Stomach smooth muscle (tissue), 2 donors: ENCODE data around the gene PCMT1.

Experiments
- H3K27ac ChIP-seq: one replicate; pipeline ENCODE4 v1.7.0; 2013; ENCODE audit warnings: mild to moderate bottlenecking, low read length, inconsistent platforms
- H3K27me3 ChIP-seq, 2 donors: one replicate each; pipeline ENCODE4 v1.7.0; 2013; ENCODE audit warnings: low read length in 2 of 2; ENCODE audit not compliant: insufficient read depth in 2 of 2, control insufficient read depth in 1 of 2
- H3K36me3 ChIP-seq, 2 donors: one replicate each; pipeline ENCODE4 v1.7.0; 2013; ENCODE audit warnings: low read length in 2 of 2; ENCODE audit not compliant: control insufficient read depth in 2 of 2, insufficient read depth in 2 of 2
- H3K4me1 ChIP-seq: one replicate; pipeline ENCODE4 v1.7.0; 2013; ENCODE audit warnings: low read length; ENCODE audit not compliant: control insufficient read depth, insufficient read depth
- H3K4me3 ChIP-seq, 2 donors: one replicate each; pipeline ENCODE4 v1.7.0; 2013; ENCODE audit warnings: low read length in 2 of 2
- H3K9ac ChIP-seq, 2 donors: one replicate each; pipeline ENCODE4 v1.7.0; 2013; ENCODE audit warnings: low read length in 2 of 2, mild to moderate bottlenecking in 1 of 2
- H3K9me3 ChIP-seq, 2 donors: one replicate each; pipeline ENCODE4 v1.7.0; 2013; ENCODE audit warnings: low read length in 2 of 2; ENCODE audit not compliant: control insufficient read depth in 2 of 2
- donor health status: healthy.
- donor health status: Pancreatic carcinoma.

The PCMT1 gene

DNA sequence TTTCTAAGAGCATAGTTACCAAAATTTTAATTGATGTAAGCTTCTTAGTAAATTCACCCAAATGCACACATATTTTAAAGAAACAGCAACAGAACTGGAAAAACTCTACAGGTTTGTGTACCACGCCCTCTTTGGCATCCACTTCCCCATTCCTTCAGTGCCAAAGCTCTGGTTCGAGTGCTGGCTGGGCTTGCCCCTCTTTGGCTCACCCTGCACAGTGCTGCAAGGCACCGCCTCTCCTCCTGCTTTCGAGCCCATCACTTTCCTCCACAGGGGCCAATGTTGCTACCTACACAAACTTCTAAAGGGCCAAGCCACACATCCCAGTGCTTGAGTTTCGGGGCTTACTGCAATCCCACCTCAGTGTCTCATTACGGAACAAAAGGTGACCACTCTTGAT lies 105.0 kb downstream of the PCMT1 start:
- H3K4me1 ChIP-seq: peaks cover 7% of the 10 kb centered on the region
- H3K27ac ChIP-seq: no peak overlapping the region

DNA sequence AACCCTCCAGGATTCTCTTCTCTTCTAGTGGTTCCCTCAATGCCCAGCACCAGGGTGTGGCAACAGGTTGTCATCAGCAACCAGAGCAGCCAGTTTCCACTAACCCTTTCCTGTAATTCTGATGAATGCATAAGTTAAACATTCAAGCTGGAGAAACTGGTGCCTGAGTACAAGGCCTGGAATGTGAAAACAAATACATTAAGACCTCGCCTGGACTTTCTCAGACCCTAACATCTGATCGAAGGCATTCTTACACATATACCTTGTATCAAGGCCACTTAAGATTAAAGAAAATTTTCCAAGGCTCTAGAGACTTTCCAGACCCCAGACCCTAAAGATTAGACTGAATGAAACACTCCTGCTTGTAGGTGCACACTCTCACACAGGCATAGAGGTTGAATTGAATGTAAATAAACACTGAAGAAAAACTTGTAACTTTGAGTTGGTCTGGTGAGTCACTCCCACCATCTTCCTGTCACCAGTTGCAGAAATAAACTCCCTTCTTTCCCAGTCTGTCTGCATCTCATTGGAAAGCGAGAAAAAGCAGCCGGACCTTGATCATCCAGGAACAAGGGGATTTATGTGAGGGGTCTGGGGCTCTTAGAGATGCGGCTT lies 105.6 kb downstream of the PCMT1 start:
- peaks cover 2 to 10% of the 10 kb centered on the region in 2 donors for H3K36me3 ChIP-seq
- no peak overlapping the region for H3K9ac ChIP-seq
- H3K27ac ChIP-seq: no peak overlapping the region
- no peaks in the 10 kb centered on the region for H3K9me3 ChIP-seq
- no peaks in the 10 kb centered on the region for H3K27me3 ChIP-seq
- no peak overlapping the region for H3K4me3 ChIP-seq
- peaks cover 7% of the 10 kb centered on the region for H3K4me1 ChIP-seq

More for the DNA sequence above, 105.0 kb downstream of the PCMT1 start:
- Histone ChIP-seq H3K4me3 (no peak overlapping the region), H3K9ac (no peak overlapping the region), H3K27me3 (no peaks in the 10 kb centered on the region), H3K9me3 (no peaks in the 10 kb centered on the region), H3K36me3 (peaks cover 2 to 10% of the 10 kb centered on the region in 2 donors)

GRCh38 chr6:149855741-149856140 lies 106.2 kb downstream of the PCMT1 start:
- no peaks in the 10 kb centered on the region for H3K9me3 ChIP-seq
- no peak overlapping the region for H3K27ac ChIP-seq
- no peak overlapping the region for H3K9ac ChIP-seq
- H3K27me3 ChIP-seq: no peaks in the 10 kb centered on the region
- H3K4me1 ChIP-seq: peaks cover 9% of the 10 kb centered on the region
- H3K4me3 ChIP-seq: no peak overlapping the region
- H3K36me3 ChIP-seq: peaks cover 1 to 9% of the 10 kb centered on the region in 2 donors

- Histone ChIP-seq H3K9ac (no peak overlapping the region), H3K36me3 (peaks cover 0 to 3% of the 10 kb centered on the region in 2 donors), H3K9me3 (no peaks in the 10 kb centered on the region), H3K4me1 (peaks cover 12% of the 10 kb centered on the region), H3K27ac (no peak overlapping the region), H3K4me3 (no peak overlapping the region), H3K27me3 (no peaks in the 10 kb centered on the region)
Measured at GRCh38 chr6:149856256-149856994, 106.9 kb downstream of the PCMT1 start.

DNA sequence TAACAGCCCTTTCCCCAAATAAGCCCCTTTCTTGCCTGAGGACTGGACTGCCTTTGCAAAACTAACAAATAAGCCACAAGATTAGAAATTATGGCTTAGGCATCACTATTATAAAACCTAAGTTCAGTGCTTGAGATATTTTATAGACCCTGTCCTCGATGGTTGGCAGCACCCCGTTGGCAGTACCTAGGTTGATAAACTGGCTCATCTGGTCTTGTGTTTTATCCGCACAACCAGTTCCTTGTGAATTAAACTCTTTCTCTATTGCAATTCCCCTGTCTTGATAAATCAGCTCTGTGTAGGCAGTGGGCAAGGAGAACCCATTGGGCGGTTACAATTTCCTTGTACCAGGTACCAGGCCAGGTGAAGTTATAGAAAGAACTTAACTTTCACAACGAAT lies 108.0 kb downstream of the PCMT1 start:
- Histone ChIP-seq H3K4me1 (peaks cover 21% of the 10 kb centered on the region), H3K4me3 (no peak overlapping the region), H3K27ac (no peak overlapping the region), H3K9me3 (no peaks in the 10 kb centered on the region), H3K27me3 (no peaks in the 10 kb centered on the region), H3K36me3 (peaks cover 0 to 2% of the 10 kb centered on the region in 2 donors), H3K9ac (no peak overlapping the region)

DNA sequence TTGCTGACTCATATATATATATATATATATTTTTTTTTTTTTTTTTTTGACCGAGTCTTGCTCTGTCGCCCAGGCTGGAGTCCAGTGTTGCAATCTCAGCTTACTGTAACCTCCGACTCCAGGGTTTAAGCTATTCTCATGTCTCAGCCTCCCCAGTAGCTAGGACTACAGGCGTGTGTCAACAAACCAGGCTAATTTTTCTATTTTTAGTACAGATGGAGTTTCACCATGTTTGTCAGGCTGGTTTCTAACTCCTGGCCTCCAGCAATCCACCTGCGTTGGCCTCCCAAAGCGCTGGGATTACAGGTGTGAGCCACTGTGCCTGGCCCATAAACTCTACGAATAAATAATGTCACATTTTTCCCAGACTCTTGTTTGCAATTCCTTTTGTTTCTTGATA lies 109.8 kb downstream of the PCMT1 start:
- H3K4me1 ChIP-seq: peaks cover 25% of the 10 kb centered on the region
- no peaks in the 10 kb centered on the region for H3K9me3 ChIP-seq
- no peak overlapping the region for H3K9ac ChIP-seq
- no peak overlapping the region for H3K27ac ChIP-seq
- H3K27me3 ChIP-seq: no peaks in the 10 kb centered on the region
- no peaks in the 10 kb centered on the region for H3K36me3 ChIP-seq
- H3K4me3 ChIP-seq: no peak overlapping the region

DNA sequence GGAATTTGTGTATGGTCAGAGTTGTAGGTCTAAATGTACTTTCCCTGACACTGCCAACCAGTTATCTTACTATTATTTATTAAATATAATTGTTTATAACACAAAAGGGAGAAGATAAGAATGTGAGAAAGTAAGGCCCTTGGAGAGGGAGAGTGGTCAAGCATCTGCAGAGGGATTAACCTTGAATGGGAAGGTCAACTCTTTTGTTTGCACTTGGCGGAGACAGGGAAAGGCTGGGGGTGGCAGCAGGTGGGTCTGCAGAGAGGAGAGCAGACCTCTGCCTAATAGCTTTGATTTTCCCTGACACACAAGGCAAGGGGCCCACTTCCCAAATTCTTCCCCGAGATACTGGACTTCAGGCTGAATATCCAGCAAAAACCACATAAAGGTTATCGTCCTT lies 110.4 kb downstream of the PCMT1 start:
- peaks cover 23% of the 10 kb centered on the region for H3K4me1 ChIP-seq
- no peak overlapping the region for H3K9ac ChIP-seq
- H3K27ac ChIP-seq: no peak overlapping the region
- H3K4me3 ChIP-seq: no peak overlapping the region
- no peaks in the 10 kb centered on the region for H3K27me3 ChIP-seq
- no peaks in the 10 kb centered on the region for H3K9me3 ChIP-seq
- H3K36me3 ChIP-seq: no peaks in the 10 kb centered on the region

- Histone ChIP-seq H3K36me3 (no peaks in the 10 kb centered on the region), H3K27me3 (no peaks in the 10 kb centered on the region), H3K27ac (no peak overlapping the region), H3K4me1 (peaks cover 20% of the 10 kb centered on the region), H3K9ac (no peak overlapping the region), H3K9me3 (no peaks in the 10 kb centered on the region), H3K4me3 (no peak overlapping the region)
Measured at GRCh38 chr6:149860513-149860833, 110.9 kb downstream of the PCMT1 start.
